22Rv1 (cell line): ENCODE results near the gene OGG1.

ENCODE experiments used
- H3K27ac ChIP-seq: fragments of 450-650 bp; 2 replicates; pipeline ENCODE4 v1.5.1; 2017
- CTCF ChIP-seq: fragments of 450-650 bp; IDR thresholded peaks from 2 replicates; pipeline ENCODE4 v1.5.1; 2017; ENCODE audit warnings: mild to moderate bottlenecking
- ZFX ChIP-seq: fragments of 450-650 bp; IDR thresholded peaks from 2 replicates; pipeline ENCODE4 v1.6.1; 2017; ENCODE audit warnings: antibody characterized with exemption, borderline replicate concordance

The OGG1 gene

GRCh38 chr3:9792405-9793160 lies 42.8 kb downstream of the OGG1 start, which contains the start of the genes ARPC4 and TADA3:
Gene ARPC4, plus strand, starts transcription at chr3:9793082. Its CDS starts 40 bp downstream, at chr3:9793122.
Gene TADA3, minus strand, starts transcription at chr3:9792473. Its CDS starts 1,007 bp downstream, at chr3:9791466.
- H3K27ac ChIP-seq, result peak within 1 kb of the TSS; percentile 92
- TF ChIP-seq CTCF (no peak), ZFX (no peak)

DNA sequence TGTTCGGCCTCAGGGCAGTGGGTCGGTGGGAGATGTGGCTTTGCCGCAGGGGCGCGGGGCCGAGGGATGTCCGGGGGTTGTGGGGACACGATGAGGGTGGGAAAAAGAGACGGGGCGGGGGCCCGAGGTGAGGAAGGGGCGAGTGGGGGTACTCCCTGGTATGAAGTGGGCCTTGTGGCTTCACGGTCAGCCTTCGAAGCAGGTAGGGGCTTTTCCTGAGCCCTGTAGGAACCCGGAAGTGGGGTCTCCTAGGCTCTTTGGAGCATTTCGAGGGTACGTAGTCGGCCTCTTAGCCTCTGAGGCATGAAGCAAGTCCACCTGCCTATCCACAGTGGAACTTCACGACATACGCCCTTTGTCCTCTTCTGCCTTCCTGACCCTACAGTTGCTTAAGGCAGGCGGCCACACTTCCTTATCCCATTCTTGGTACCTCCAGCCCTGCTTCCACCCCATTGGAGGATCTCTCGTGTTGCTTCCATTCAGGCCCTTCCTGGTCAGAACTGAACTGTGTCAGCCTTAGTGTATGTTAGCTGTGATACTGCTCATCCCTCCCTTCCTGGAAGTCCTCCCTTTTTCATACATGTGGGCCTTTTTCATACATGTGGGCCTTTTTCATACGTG lies 43.5 kb downstream of the OGG1 start:
- TF ChIP-seq CTCF, result no peak
- no peak for TF ChIP-seq ZFX
- peak overlapping the region; percentile 92 for H3K27ac ChIP-seq

DNA sequence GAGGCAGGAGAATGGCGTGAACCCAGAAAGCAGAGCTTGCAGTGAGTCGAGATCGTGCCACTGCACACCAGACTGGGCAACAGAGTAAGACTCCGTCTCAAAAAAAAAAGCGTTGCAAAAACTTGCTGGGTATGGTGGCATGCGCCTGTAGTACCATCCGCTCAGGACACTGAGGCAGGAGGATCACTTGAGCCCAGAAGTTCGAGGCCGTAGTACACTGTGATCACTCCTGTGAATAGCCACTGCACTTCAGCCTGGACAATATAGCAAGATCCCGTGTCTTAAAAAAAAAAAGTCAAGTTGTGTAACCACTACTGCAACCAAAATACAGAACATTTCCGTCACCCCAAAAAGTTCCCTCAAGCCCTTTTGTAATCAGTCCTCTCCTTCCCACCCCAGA lies 44.6 kb downstream of the OGG1 start:
- H3K27ac ChIP-seq, result no peak overlapping the region
- TF ChIP-seq ZFX (no peak), CTCF (no peak)

DNA sequence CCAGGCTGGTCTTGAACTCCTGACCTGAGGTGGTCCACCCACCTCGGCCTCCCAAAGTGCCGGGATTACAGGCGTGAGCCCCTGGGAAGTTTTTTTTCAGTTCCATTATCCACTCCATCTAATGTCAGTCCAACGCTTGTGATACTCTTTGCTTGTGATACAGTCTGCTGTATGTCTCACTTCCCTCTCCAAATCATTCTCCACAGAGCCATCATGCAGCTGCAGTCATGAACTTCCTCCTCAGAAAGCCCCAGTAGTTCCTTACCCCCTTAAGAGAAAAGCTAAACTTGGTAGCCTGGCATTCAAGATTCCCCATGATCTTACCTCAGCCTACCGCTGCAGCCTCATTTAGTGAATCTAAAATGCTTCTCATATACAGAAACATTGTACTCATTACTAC lies 45.5 kb downstream of the OGG1 start:
- no peak for TF ChIP-seq CTCF
- TF ChIP-seq ZFX, result no peak
- no peak overlapping the region for H3K27ac ChIP-seq

GRCh38 chr3:9797196-9797945 lies 47.6 kb downstream of the OGG1 start:
- TF ChIP-seq CTCF (no peak), ZFX (no peak)
- H3K27ac ChIP-seq, result no peak overlapping the region

- peak; percentile 44 for TF ChIP-seq CTCF
- TF ChIP-seq ZFX, result no peak
- no peak overlapping the region for H3K27ac ChIP-seq
These were observed 50.8 kb downstream of the OGG1 start for GRCh38 chr3:9800529-9800928.

DNA sequence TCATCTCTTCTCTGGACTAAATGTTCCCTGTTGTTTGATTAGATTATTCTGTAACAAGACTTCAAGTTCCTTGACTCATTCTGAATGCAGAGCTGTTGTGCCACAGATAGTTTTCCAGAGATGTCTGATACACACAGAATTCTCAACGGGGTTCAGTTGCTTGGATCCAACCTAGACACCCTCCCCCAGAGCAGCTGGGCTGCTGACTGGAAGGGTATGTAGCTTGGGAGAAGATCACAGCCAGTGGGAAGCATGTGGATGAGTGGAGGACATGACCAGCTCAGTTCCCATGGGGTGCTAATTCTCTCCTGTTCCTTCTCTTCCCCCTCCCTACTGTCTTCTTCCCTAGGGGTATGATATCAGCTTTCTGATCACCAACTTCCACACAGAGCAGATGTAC lies 53.7 kb downstream of the OGG1 start:
- TF ChIP-seq CTCF (no peak), ZFX (no peak)
- H3K27ac ChIP-seq, result no peak overlapping the region
